Right lobe of liver (tissue), 6 donors: ENCODE results near the gene APOL6. TPM values are rescaled to one million over a fixed set of nuclear protein-coding genes. Genes with fewer than 3 reads are reported as not detected.
"Not testable (repeated sequence)": the region's sequence is repeated elsewhere in the genome, so short reads cannot be mapped to it uniquely, and the experiment has no call there.

Experiments used
- ATAC-seq, 4 donors: fragments of 200-7000 bp; cut with Tn5 transposase; one replicate each; pipeline ENCODE4 v1.9.1; 2020; ENCODE audit warnings: mild to moderate bottlenecking in 4 of 4, moderate library complexity in 4 of 4
- DNase-seq, 3 donors: peaks; one replicate each; pipeline ENCODE4 v3.0.0-alpha.2; 2020
- H3K27ac ChIP-seq, 3 donors: fragments of 200-600 bp; one replicate each; pipeline ENCODE4 v1.8.0; 2022
- H3K27me3 ChIP-seq, 2 donors: fragments of 200-600 bp; one replicate each; pipeline ENCODE4 v1.8.0; 2022
- H3K36me3 ChIP-seq, 4 donors: fragments of 200-600 bp; sonication (generic) in 1 of 4; one replicate each; pipeline versions ENCODE4 v1.5.1 to v1.8.0; 2017 to 2022; ENCODE audit warnings: control low read depth in 1 of 4
- H3K4me1 ChIP-seq, 4 donors: fragments of 200-600 bp; sonication (generic) in 1 of 4; one replicate each; pipeline versions ENCODE4 v1.5.1 to v1.8.0; 2017 to 2022; ENCODE audit warnings: control low read depth in 1 of 4
- H3K4me3 ChIP-seq, 3 donors: fragments of 200-600 bp; one replicate each; pipeline ENCODE4 v1.8.0; 2022
- H3K9me3 ChIP-seq, 4 donors: fragments of 200-600 bp; sonication (generic) in 1 of 4; one replicate each; pipeline versions ENCODE4 v1.5.1 to v1.8.0; 2017 to 2022; ENCODE audit warnings: control low read depth in 1 of 4
- CTCF ChIP-seq, 4 donors: fragments of 200-600 bp in 3 of 4; fragments of 450-650 bp in 1 of 4; IDR thresholded peaks; one replicate each; pipeline versions ENCODE4 v1.5.1 to v1.8.0; 2016 to 2022; ENCODE audit warnings: antibody characterized with exemption in 4 of 4, mild to moderate bottlenecking in 2 of 4
- POLR2A ChIP-seq: fragments of 450-650 bp; IDR thresholded peaks from one replicate; pipeline ENCODE4 v1.6.1; 2017; ENCODE audit warnings: antibody characterized with exemption, mild to moderate bottlenecking
- WGBS: methylation state at CpG from one replicate; pipeline ENCODE4 v1.1.6; 2018; ENCODE audit warnings: low coverage, low lambda C conversion rate; ENCODE audit not compliant: insufficient coverage; ENCODE audit errors: missing lambda C conversion rate; 5-methylcytosine and 5-hydroxymethylcytosine counted together
- intact Hi-C, 2 donors: fragments of 100-400 bp; cut with DNase I; formaldehyde crosslinking; loops; one replicate each; pipeline versions ENCODE4 v1.11.2 to v1.14.1; 2022
- total RNA-seq, 6 experiments: library from RNA; depleted of rRNA in 2 of 6; stranded (reverse); fragments of >200 nt in 2 of 6; fragmentation: NEBNext Ultra II Directional in 3 of 6; extraction: Animal tissue kit (Norgen Biotek cat#: 25700) in 3 of 6; gene quantifications; one replicate each; pipeline versions ENCODE4 v1.1.0 to v1.2.4, GENCODE V29; 2016 to 2023
- donor health status: DM: no; HTN: yes; CAD: no.
- donor health status: DM: no; HTN: no; CAD: no.
- donor health status: DM: no; HTN: no; CAD: no.
- donor health status: DM: no; HTN: yes; CAD: no.
- donor health status: DM: no; HTN: yes; CAD: no.

APOL6 gene
- total RNA-seq, 6 experiments from 2014 or later, result 33.5 to 42.7 (median 39.6) TPM

GRCh38 chr22:35663371-35663770 lies 15.1 kb downstream of the APOL6 start:
- DNase-seq (no peak), ATAC-seq (peak in 3 of 4 donors; percentile 9 to 40 (median 28))
- Histone ChIP-seq H3K4me3 (no peak overlapping the region), H3K27ac (peak overlapping the region in 2 of 3 donors; percentile 7 to 48), H3K27me3 (no peaks in the 10 kb centered on the region), H3K9me3 (no peaks in the 10 kb centered on the region), H3K4me1 (peaks cover 0 to 42% (median 15%) of the 10 kb centered on the region in 4 donors), H3K36me3 (peaks cover 0 to 22% (median 12%) of the 10 kb centered on the region in 4 donors)
- 9% methylated on average over 3 of the region's 3 CpGs for WGBS
- intact Hi-C loops, result no loop called here
- TF ChIP-seq CTCF (IDR thresholded peaks at IDR 0.05), result no peak
- TF ChIP-seq POLR2A, result no peak

GRCh38 chr22:35664955-35665587 lies 16.8 kb downstream of the APOL6 start:
- WGBS, result 82% methylated on average over 1 of the region's 5 CpGs
- peaks cover 0 to 5% (median 0%) of the 10 kb centered on the region in 4 donors for H3K36me3 ChIP-seq
- no peak overlapping the region for H3K4me3 ChIP-seq
- no peaks in the 10 kb centered on the region for H3K27me3 ChIP-seq
- no peaks in the 10 kb centered on the region for H3K9me3 ChIP-seq
- intact Hi-C loops, result no loop called here
- H3K27ac ChIP-seq, result no peak overlapping the region
- peaks cover 0 to 42% (median 14%) of the 10 kb centered on the region in 4 donors for H3K4me1 ChIP-seq
- ATAC-seq, result no peak
- DNase-seq, result no peak
- TF ChIP-seq POLR2A, result no peak
- TF ChIP-seq CTCF (IDR thresholded peaks at IDR 0.05), result no peak

GRCh38 chr22:35666699-35667098 lies 18.5 kb downstream of the APOL6 start:
- DNase-seq, ATAC-seq, H3K9me3 ChIP-seq, H3K27ac ChIP-seq, H3K4me3 ChIP-seq, H3K36me3 ChIP-seq, H3K27me3 ChIP-seq, intact Hi-C loops: not testable (repeated sequence)
- peaks cover 0 to 26% (median 7%) of the 10 kb centered on the region in 4 donors for H3K4me1 ChIP-seq
- 87% methylated on average over 1 of the region's 1 CpG for WGBS

GRCh38 chr22:35674335-35674734 lies 26.1 kb downstream of the APOL6 start:
- ATAC-seq (no peak), DNase-seq (no peak)
- intact Hi-C loops, result no loop called here
- peaks cover 0 to 14% (median 7%) of the 10 kb centered on the region in 4 donors for H3K4me1 ChIP-seq
- TF ChIP-seq CTCF (IDR thresholded peaks at IDR 0.05) (no peak), POLR2A (no peak)
- H3K27ac ChIP-seq, result no peak overlapping the region
- no peaks in the 10 kb centered on the region for H3K27me3 ChIP-seq
- H3K9me3 ChIP-seq, result no peaks in the 10 kb centered on the region
- no peaks in the 10 kb centered on the region for H3K36me3 ChIP-seq
- H3K4me3 ChIP-seq, result no peak overlapping the region

- H3K36me3 ChIP-seq, H3K4me3 ChIP-seq, intact Hi-C loops, ATAC-seq, H3K27me3 ChIP-seq, H3K27ac ChIP-seq, DNase-seq, H3K9me3 ChIP-seq: not testable (repeated sequence)
- H3K4me1 ChIP-seq, result peaks cover 0 to 14% (median 7%) of the 10 kb centered on the region in 4 donors
- 89% methylated on average over 1 of the region's 1 CpG for WGBS
Observed at GRCh38 chr22:35676065-35676464, 27.8 kb downstream of the APOL6 start.
